GM10266 (cell line): ENCODE data around the gene PLGLB1.
"Not testable (repeated sequence)": the region's sequence is repeated elsewhere in the genome, so short reads cannot be mapped to it uniquely, and the experiment has no call there.

Experiments used
- DNase-seq: peaks from one replicate; pipeline ENCODE4 v3.0.0; 2012; ENCODE audit errors: extremely low spot score
- CTCF ChIP-seq: IDR thresholded peaks from 2 replicates; pipeline ENCODE4 v1.5.1; 2012; ENCODE audit warnings: mild to moderate bottlenecking, low read depth; ENCODE audit not compliant: control insufficient read depth, insufficient read depth; ENCODE audit errors: missing control alignments

PLGLB1 gene

GRCh38 chr2:87021744-87022143, at the start of gene PLGLB1:
Gene PLGLB1, minus strand, starts transcription at chr2:87021844. Its CDS starts 61 bp downstream, at chr2:87021783.
- DNase-seq = not testable (repeated sequence)

GRCh38 chr2:87064305-87064704, 42.7 kb upstream of the PLGLB1 start:
- DNase-seq = not testable (repeated sequence)

- DNase-seq = not testable (repeated sequence)
Observed at GRCh38 chr2:87063431-87063830, 41.8 kb upstream of the PLGLB1 start.

GRCh38 chr2:87061519-87061918, 39.9 kb upstream of the PLGLB1 start:
- not testable (repeated sequence) for DNase-seq

- DNase-seq = not testable (repeated sequence)
Observed at GRCh38 chr2:87057606-87058005, 36.0 kb upstream of the PLGLB1 start.

GRCh38 chr2:87056843-87057242, 35.2 kb upstream of the PLGLB1 start:
- DNase-seq = not testable (repeated sequence)

GRCh38 chr2:87056435-87056834, 34.8 kb upstream of the PLGLB1 start:
- DNase-seq = not testable (repeated sequence)

- DNase-seq = not testable (repeated sequence)
Observed at GRCh38 chr2:87054375-87054774, 32.7 kb upstream of the PLGLB1 start.

- TF ChIP-seq CTCF = peak; percentile 16
- DNase-seq = not testable (repeated sequence)
Observed at GRCh38 chr2:87041321-87041978, 19.8 kb upstream of the PLGLB1 start.

- not testable (repeated sequence) for DNase-seq
Observed at GRCh38 chr2:87028607-87029006, 7.0 kb upstream of the PLGLB1 start.

GRCh38 chr2:87026816-87027215, 5.2 kb upstream of the PLGLB1 start:
- not testable (repeated sequence) for DNase-seq

- not testable (repeated sequence) for DNase-seq
Observed at GRCh38 chr2:87025927-87026326, 4.3 kb upstream of the PLGLB1 start.

- DNase-seq = not testable (repeated sequence)
Observed at GRCh38 chr2:87023988-87024615, 2.5 kb upstream of the PLGLB1 start.

GRCh38 chr2:87021043-87021442, 601 bp downstream of the PLGLB1 start:
- not testable (repeated sequence) for DNase-seq

GRCh38 chr2:87019053-87019452, 2.6 kb downstream of the PLGLB1 start:
- DNase-seq = not testable (repeated sequence)

- not testable (repeated sequence) for DNase-seq
Observed at GRCh38 chr2:87014489-87015169, 7.0 kb downstream of the PLGLB1 start.

- DNase-seq = not testable (repeated sequence)
Observed at GRCh38 chr2:87004398-87004797, 17.2 kb downstream of the PLGLB1 start.
